LNCaP clone FGC (cell line): ENCODE results near the gene PPP1R16B.

Source experiments
- DNase-seq: peaks from one replicate; pipeline ENCODE4 v3.0.0-alpha.2; 2011; ENCODE audit warnings: low read depth
- H3K4me3 ChIP-seq: 2 replicates; pipeline ENCODE4 v1.5.1; 2011; ENCODE audit warnings: mild to moderate bottlenecking, low read depth, low read length, control low read depth
- TF ChIP-seq, protein P1 (sequence below): IDR thresholded peaks from 2 replicates; pipeline ENCODE4 v1.5.1; 2012; ENCODE audit warnings: mild to moderate bottlenecking; ENCODE audit not compliant: control insufficient read depth, insufficient read depth; ENCODE audit errors: extremely low read depth

The PPP1R16B gene

DNA sequence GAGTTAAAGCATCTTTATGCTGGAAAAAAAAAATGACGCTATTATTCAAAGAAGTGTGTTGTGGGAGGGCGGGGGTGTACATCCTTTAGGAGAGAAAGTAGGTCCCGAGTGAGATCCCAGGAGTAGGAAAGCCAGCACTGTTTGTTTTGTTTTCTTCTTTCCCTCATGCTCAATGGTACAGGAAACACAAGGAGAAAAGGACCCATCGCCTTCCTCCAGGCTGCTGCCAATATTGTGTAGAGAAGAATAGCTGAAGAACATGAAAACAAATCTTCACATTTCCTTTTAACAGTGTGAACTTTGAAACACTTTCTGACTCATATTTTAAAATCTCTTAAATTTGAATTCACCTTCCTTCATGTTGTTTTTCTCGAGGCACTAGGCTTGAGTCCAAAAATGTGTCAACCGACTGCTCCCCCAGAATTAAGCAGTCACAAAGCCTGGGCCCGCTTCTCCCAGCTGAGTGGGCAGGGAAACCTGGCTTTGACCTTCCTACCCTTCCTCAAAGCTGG, 22.3 kb downstream of the PPP1R16B start:
- no peak for DNase-seq
- TF ChIP-seq, protein P1, sequence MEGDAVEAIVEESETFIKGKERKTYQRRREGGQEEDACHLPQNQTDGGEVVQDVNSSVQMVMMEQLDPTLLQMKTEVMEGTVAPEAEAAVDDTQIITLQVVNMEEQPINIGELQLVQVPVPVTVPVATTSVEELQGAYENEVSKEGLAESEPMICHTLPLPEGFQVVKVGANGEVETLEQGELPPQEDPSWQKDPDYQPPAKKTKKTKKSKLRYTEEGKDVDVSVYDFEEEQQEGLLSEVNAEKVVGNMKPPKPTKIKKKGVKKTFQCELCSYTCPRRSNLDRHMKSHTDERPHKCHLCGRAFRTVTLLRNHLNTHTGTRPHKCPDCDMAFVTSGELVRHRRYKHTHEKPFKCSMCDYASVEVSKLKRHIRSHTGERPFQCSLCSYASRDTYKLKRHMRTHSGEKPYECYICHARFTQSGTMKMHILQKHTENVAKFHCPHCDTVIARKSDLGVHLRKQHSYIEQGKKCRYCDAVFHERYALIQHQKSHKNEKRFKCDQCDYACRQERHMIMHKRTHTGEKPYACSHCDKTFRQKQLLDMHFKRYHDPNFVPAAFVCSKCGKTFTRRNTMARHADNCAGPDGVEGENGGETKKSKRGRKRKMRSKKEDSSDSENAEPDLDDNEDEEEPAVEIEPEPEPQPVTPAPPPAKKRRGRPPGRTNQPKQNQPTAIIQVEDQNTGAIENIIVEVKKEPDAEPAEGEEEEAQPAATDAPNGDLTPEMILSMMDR = no peak
- H3K4me3 ChIP-seq = no peak overlapping the region

DNA sequence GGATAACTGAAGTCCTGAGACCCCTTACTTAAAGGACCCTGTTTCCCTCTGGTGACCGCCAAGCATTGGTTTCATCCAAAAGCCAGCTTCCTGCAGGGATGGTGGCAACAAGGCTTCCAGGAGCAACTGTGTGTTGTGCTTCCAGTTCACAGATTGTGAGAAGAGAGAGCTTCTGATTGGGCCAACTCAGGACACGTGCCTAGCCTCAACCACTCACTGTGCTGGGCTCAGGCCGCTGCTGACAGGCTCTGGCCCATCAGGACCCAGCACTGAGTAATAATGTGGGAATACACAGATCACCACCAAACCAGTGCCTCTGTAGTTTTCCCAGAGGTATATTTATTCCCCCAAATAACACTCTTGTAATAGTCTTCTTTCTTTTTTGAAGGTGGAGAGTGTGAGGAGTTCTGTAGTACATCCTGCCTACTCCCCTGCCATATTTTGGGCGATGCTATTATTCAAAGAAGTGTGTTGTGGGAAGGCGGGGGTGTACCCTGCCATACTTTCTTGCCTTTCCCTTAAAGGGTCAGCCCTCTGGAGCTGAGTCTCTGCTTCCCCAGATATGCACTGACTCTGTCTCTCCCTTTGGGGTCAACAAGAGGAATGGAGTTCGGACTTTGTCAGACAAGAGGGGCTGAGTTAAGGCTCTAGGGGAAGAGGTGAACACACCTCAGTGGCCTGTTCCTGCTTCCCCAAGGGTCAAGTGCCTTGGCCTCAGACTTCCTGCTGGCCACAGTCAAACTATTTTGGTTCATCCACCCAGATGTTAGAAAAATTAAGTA, 23.2 kb downstream of the PPP1R16B start:
- no peak overlapping the region for H3K4me3 ChIP-seq
- no peak for DNase-seq
- TF ChIP-seq, protein P1 = no peak

DNA sequence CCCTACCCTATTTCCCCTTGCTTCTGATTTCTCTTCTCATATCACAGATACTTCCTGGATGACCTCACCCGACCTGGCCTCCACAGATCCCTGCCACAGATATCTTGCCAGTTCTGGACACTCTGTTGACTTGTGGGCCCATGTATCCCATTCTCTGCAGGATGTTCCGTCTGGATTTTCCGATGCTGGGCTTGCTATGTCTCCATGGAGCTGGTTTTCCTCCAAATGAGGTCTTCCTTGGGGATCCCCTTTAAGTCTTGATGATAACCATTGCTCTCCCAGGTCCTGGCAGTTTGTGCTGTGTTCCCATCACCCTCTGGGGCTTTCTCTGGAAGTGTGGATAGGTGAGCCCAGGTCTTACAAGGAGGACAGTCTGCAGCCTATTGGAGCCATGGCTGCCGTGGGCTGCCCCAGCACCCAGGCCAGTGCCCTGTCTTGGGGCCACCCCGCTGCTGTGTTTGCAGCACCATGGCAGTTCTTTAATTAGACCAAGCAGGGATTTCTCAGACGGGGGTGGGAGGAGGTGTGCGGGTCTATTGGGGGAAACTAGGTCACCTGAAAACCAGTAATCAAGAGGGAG, 23.9 kb downstream of the PPP1R16B start:
- TF ChIP-seq, protein P1 = no peak
- no peak overlapping the region for H3K4me3 ChIP-seq
- DNase-seq = no peak

DNA sequence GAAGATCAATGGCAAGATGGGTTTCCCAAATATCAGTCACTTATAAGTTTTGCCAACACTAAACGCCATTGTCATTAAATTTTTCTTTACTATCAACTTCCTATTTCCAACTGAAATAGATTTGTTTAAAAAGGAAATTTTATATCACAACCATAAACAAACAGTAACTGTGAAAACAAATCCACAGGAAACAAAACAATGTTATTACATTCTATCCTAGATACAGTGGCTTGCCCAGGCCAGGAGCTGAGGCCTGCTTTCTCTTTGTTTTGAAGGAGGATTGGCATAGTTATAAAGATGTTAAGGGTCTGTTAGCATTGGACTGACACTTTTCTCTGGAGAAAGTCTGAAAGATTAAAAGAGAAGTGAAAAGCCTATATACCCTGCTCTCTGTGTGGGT, 24.9 kb downstream of the PPP1R16B start:
- no peak for DNase-seq
- TF ChIP-seq, protein P1 = no peak
- no peak overlapping the region for H3K4me3 ChIP-seq

DNA sequence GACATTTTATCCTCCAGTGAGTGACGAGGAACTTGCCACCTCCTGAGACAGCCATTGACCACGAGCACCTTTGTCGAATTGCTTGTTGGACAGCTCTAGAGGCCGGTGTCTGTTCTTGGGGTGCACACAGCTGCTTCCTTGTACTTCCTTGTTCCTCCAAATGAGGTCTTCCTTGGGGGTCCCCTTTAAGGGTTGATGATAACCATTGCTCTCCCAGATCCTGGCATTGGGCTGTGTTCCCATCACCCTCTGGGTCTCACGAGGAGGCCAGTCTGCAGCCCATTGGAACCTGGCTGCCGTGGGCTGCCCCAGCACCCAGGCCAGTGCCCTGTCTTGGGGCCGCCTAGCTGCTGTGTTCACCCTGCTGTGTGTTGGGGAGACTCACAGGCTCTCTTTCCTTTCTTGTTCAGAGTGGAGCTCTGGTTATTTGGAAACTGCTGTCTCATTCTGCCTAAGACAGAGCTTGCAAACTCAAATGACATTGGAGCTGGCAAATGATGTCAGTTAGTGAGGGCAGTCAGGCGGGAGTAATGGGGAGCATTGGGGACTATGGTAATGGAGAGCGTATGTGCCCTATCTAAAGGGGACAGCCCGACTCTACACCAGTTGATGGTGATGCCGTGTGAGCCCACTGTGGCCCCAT, 25.7 kb downstream of the PPP1R16B start:
- no peak overlapping the region for H3K4me3 ChIP-seq
- DNase-seq = no peak
- TF ChIP-seq, protein P1 = no peak

DNA sequence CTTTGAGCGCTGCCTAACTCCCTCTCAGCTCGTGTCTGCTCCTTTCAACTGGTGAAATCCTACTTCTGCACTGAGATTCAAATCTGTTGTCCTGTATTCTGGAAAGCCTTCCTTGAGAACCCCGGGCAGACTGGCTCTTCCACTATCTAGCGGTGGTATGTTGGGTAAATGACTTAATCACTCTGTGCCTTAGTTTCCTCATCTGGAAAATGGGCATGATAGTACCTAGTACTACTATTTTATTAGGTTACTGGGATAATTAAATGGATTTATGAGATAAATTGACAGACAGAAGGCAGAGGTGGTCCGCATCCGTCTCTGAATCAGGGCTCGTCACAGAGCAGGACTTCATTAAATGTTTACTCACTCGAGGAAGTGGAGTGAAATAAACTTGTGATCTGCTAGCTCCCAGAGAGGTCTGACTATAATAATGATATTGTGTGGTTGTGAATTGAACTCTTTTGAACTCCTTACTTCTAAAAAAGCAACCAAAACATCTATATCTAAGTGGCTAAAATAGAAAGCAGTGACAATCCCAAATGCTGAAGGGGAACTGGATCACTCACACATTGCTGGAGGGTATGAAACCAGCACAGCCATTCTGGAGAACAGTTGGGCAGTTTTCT, 26.6 kb downstream of the PPP1R16B start:
- TF ChIP-seq, protein P1 = no peak

More for the DNA sequence above, 26.6 kb downstream of the PPP1R16B start:
- DNase-seq = no peak
- H3K4me3 ChIP-seq = no peak overlapping the region
